LHCN-M2 (cell line): ENCODE measurements around the gene HORMAD2. TPM values are rescaled to one million over a fixed set of nuclear protein-coding genes. Genes with fewer than 3 reads are reported as not detected.

Source experiments
- DNase-seq: peaks from one replicate; pipeline ENCODE4 v3.0.0-alpha.2; 2012; ENCODE audit warnings: low read depth
- total RNA-seq: library from RNA; depleted of rRNA; stranded (reverse); fragments of >200 nt; gene quantifications from 2 replicates; pipeline ENCODE4 v1.2.3, GENCODE V29; 2014

Gene HORMAD2
- total RNA-seq, 1 experiment from 2014 or later = not detected

GRCh38 chr22:30161051-30161469 is 80.8 kb downstream of the HORMAD2 start:
- no peak for DNase-seq

GRCh38 chr22:30167296-30167695 is 87.0 kb downstream of the HORMAD2 start:
- DNase-seq = no peak

- no peak for DNase-seq
Measured at GRCh38 chr22:30167734-30168133, 87.5 kb downstream of the HORMAD2 start.

- DNase-seq = no peak
Measured at GRCh38 chr22:30169002-30169401, 88.7 kb downstream of the HORMAD2 start.

- no peak for DNase-seq
Measured at GRCh38 chr22:30170129-30170528, 89.9 kb downstream of the HORMAD2 start.

GRCh38 chr22:30171008-30171407 is 90.7 kb downstream of the HORMAD2 start:
- DNase-seq = no peak

- DNase-seq = no peak
Measured at GRCh38 chr22:30175690-30176288, 95.5 kb downstream of the HORMAD2 start.

- DNase-seq = no peak
Measured at GRCh38 chr22:30176431-30176830, 96.2 kb downstream of the HORMAD2 start.

GRCh38 chr22:30178181-30179126 is 98.2 kb downstream of the HORMAD2 start:
- DNase-seq = no peak

- no peak for DNase-seq
Measured at GRCh38 chr22:30180616-30181015, 100.4 kb downstream of the HORMAD2 start.

- no peak for DNase-seq
Measured at GRCh38 chr22:30181459-30182349, 101.4 kb downstream of the HORMAD2 start.

GRCh38 chr22:30182350-30182745 is 102.1 kb downstream of the HORMAD2 start:
- DNase-seq = no peak

GRCh38 chr22:30182815-30183214 is 102.6 kb downstream of the HORMAD2 start:
- DNase-seq = no peak

GRCh38 chr22:30183271-30183670 is 103.0 kb downstream of the HORMAD2 start:
- DNase-seq = no peak

- DNase-seq = peak; percentile 73
Measured at GRCh38 chr22:30183861-30184278, 103.6 kb downstream of the HORMAD2 start.

GRCh38 chr22:30185129-30185528 is 104.9 kb downstream of the HORMAD2 start:
- no peak for DNase-seq

GRCh38 chr22:30185549-30185948 is 105.3 kb downstream of the HORMAD2 start:
- DNase-seq = no peak

GRCh38 chr22:30186041-30186440 is 105.8 kb downstream of the HORMAD2 start:
- DNase-seq = peak; percentile 71

- no peak for DNase-seq
Measured at GRCh38 chr22:30186510-30186909, 106.2 kb downstream of the HORMAD2 start.

- no peak for DNase-seq
Measured at GRCh38 chr22:30187094-30187493, 106.8 kb downstream of the HORMAD2 start.

GRCh38 chr22:30187529-30188407 is 107.5 kb downstream of the HORMAD2 start:
- DNase-seq = peak; percentile 35
